DMS53 treated with DMSO at 0.1 percent for 48 hours (cell line): ENCODE data around the gene CIB4.
"Not testable (repeated sequence)": the region's sequence is repeated elsewhere in the genome, so short reads cannot be mapped to it uniquely, and the experiment has no call there.

ENCODE experiments used
- DNase-seq: peaks from one replicate; lab custom pipeline; 2025; ENCODE audit not compliant: unreplicated experiment; lab: John Stamatoyannopoulos, UW

Gene CIB4

DNA sequence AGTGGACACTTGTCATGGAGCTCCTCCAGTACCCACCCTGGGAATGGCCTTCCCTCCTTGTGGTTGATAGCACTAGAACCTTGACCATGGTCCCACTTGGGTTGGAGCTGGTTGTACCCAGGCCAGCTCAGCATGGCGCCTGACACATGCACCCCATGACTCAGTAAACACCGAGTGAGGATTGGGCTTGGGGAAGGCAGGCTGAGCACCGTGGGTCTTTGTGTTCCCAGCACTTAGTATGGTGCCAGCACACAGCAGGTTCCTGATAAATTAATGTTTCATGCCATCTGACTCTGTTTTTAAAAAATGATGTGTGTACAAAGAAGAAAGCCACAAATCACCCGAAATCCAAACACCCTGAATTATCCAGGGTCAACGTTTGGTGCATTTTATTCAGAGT, 69.8 kb downstream of the CIB4 start:
- DNase-seq, result no peak

DNA sequence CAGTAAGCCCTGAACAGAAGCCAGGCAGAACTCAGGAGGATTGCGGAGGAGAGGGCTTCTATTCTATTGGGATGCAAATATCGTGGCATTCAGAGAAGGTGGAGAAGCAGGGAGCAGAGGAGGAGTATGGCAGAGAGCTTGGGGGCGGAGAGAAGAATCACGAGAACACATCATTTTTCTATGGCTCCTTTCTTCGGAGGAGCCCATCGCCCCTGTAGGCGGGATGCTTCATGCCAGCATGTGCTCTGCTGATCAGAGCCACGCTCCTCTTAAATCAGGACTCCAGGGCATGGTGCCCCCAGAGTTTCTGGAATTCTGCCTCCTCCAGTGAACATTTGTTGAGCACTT, 71.1 kb downstream of the CIB4 start:
- no peak for DNase-seq

DNA sequence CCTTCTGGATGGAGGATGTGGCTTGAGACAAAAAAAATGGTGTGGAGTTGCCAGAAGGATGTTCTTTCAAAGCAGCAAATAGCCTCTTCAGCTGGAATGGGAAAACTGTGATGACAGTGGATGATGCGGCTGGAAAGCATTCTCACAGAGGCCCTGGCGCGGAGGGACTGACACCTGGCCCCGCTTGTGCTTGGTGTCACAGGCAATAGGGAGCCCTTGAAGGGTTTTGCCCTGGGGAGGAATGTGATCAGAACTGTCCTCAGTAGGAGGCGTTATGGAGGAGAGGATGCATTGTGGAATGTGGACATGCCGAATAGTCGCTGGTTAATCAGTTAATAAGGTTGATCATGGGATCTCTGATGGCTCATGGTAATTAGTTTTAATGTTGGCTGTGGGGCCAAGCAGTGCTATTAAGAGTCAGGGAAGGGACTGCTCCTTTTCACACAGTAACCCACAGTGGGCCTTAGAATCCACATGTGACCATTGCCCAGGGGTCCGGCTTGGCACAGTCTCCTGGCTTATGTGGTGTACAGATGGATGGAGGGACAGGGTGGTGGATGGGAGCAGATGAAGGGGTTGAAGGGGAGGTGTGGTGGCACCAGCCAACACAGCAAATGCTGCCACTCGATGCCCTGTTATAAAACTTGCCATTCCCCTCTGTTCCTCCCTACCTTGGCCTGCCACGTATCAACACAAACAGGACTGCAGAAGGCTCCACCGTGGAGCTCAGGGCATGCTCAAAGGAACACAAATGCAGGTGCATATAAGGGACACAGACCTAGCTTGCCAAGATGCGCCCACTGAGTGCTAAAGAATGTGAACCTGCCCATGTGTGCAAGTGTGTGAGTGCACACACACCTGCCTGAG, 71.7 kb downstream of the CIB4 start:
- no peak for DNase-seq

DNA sequence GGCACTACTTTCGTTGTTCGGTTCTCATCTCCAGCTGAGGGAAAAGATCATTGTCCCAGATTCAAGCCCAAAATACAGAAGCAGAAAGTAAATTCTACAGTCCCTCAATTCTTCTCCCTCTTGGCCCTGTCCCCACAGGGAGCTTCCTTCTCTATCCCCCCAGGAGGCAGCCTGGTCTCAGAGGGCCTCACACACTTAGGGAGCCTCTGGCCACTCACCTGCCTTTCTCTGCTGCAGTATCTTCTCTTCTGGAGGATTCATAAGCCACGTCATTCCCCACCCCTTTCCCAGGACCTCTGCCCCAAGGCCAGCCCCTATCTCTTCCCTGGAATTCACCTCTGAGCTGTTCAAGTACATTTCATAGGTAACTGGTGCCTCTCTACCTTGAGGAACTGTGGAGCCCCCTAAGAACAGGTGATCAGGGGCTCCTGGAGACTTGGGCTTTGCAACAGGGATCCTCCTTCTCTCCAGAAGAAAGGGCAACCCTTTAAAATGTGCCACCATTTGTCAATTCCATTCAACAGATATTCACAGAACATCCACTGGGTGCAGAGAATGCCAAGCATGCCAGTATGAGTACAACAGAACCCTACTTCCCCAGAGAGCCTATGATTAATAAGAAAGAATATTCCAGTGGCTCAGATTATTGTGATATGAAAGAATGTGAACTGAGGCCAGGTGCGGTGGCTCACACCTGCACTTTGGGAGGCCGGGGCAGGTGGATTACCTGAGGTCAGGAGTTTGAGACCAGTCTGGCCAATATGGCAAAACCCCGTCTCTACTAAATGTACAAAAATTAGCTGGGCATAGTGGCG, 72.9 kb downstream of the CIB4 start:
- DNase-seq, result no peak

DNA sequence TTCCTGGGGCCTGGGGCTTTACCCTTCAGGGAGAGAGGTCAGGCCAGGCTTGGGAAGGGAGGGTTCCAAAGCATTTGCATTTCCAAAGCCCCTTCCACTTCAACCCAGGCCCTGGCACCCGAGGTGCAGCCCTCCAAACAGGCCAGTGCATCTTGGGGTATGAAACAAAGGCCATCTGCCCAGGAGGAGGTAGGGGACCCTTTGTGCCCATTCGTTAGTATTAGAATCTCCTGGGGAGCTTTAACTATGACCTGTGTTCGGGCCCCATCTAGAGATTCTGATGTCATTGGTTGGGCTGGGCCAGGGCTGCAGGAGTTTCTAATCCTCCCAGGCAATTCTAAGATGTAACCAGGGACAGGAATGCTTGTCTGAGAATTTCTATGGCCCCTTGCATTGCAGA, 73.6 kb downstream of the CIB4 start:
- DNase-seq, result no peak

DNA sequence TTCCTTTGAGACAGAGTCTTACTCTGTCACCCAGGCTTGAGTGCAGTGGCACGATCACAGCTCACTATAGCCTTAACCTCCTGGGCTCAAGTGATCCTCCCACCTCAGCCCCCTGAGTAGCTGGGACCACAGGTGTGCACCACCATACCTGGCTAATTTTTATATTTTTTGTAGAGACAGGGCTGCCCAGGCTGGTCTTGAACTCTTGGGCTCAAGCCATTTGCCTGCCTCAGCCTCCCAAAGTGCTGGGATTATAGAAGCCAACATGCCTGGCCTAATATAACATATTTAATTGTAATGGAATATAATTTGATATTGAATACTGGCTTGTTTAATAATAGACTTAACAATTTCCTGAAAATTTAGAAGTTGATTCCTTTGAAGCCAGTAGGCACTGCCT, 74.4 kb downstream of the CIB4 start:
- not testable (repeated sequence) for DNase-seq

DNA sequence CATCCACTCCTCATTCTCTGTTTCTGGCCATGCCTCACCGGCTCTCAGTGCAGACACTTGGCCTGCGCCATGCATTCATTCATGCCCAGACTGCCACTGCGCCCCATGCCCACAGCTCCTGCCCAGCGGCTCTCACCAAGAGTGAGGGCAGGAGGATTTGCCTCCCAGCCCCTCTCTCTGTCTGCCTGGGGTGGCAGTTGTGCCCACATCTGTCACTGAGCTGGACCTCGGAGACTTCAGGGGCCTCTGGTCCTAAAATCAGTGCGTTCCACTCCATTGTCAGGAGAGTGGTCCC, 75.1 kb downstream of the CIB4 start:
- no peak for DNase-seq

DNA sequence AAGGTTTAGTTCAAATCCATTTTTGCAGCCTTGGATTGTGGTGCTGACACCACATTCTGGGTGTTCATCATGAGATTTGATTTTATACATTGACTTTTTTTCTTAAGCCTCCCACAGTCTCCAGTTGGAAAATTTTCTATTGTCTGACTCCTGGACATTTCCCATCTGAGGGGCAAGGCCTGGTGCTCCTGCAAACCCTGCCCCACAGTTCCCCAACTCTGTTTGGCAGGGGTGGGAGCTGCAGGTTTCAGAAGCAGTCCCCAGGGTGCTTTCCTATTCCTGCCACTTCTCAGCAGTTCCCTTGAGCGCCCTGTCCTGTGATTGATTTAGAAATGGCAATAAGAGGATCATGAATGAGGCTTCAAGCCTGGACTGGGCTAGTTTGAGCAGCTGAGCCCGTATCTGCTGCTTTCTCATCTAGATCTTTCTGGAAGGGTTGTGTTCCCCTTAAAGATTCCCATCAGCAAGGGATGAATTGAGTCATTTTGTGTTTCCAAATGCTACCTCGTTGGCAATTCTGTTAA, 77.0 kb downstream of the CIB4 start:
- DNase-seq, result no peak

DNA sequence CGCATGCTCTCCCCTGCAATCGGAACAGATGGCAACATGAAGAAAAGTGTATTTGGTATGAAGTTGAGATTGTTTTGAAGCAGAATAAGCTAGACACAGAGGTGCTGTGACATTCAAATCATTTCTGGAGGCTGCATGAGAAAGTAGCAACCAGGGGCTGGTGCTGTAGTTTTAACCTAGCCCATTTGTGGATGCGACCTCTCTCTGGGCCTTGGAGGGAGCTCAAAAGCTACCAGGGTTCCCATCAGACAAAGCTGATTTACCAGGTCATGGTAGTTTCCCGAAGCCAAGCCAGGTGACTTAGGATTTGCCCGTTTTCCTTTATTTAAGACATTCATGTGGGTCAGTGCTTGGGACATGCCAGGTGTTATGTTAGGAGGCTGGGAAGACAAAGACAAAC, 77.5 kb downstream of the CIB4 start:
- no peak for DNase-seq

DNA sequence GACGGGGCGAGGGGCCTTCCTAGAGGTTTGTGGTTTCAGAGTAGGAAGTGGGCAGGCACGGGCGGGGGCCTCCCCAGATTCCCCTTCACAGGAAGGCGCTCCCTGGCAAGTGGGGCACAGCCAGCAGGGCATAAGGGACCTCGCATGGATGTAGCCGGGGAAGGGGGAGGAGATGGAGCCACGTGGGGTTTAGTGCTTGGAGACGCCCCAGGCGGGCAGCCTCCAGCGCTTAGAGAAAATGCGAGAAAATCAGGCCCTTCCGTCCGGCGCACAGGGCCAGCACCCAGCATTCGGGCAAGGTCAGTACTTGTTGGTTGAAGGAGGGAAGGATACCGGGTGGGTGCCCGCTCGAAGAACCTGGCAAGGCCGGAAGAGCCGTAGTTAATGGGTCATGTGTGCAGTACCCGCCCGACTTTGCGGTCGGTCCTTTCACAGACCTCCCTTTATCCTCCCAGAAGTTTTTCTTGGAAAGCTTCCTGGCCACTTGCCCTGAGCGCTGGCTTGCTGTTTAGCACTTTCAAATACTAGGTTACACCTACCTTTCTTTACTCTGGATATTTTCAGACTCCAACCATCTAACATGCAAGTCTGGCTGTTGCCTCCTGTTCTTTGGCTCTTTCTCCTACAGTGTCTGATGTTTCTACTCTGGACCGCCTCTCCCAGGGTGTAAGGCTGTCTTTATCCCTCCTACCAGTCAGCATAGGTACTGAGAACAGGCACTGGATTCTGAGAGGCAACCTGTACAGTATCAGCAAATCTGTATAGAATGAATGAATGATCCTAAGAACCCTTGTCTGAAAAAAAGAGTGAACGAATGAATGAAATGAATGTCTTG, 78.1 kb downstream of the CIB4 start:
- DNase-seq, result no peak

DNA sequence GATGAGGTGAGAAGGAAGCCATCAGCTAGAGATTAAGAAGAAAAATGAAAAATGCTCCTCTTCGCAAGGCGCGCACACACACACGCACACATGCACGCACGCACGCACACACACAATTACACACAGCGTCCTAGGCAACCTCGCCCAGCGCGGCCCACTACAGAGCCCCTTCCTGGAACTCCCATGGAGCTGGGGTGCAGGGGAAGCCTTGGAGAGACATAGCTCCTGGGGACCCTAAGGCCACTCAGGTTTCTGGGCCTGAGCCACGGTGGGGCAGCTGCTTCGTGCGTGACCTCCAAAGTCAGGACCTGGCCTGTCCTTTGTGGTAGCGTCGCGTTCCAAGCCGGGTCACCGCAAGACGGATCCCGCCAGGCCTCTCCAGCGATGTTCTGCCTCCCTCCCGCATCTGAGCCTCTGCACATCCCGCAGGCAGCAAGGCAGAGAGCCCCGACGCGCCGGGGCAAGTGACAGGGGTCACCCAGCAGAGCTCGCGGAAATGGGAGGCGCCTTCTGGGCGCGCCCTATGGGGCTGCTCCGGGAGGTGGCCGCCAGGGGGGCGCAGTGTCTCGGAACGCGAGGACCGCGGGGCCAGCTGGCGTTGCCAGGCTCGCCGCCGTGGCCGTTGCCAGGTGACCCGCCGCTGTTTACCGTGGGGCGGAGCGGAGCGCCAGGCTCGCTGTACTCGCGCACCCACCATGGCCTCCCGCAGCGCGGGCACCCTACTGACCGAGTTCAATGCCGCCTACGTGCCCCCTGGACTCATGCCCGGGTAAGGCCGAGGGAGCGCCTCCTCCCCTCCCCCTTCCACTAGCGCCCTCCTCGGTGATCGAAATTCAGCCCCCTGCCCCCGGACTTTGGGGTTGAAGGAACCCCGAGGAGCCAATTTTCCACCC, 79.0 kb downstream of the CIB4 start:
- peak; percentile 37 for DNase-seq

DNA sequence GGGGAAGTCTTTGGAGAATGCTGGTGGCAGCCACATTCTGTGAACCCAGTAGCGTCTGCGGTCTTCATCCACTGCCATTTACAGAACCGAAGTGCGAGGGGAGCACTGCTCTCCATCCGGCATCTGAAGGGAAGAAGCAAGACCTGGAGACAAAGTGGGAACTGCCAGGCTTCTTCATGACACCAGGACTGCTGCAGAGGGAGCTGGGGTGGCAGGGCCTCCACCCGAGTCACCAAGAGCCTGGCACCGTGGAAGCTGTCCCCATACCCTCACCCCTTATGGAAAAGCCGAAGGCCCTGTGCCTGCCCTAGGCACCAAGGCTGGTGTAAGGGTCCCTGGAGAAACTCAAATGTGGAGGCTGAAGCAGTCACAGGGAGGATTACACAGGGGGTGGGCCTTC, 79.8 kb downstream of the CIB4 start:
- no peak for DNase-seq

DNA sequence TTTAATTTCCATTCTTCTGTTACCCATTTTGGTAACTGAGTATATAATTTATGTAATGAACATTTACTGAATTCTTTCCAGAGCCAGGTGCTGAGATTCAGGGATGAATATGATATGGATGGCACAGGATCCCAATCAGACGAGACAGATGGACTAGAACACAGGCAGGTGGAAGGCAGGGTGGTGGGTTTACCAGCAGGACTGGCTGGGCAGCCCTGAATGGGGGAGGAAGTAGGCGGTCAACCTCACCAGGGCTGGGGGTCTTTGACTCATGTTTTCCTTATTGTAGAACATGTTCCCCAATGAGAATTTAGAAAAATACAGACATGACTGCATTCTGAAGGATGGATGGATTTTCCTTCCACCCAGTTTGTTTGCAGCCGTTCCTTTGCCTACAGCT, 80.3 kb downstream of the CIB4 start:
- no peak for DNase-seq

DNA sequence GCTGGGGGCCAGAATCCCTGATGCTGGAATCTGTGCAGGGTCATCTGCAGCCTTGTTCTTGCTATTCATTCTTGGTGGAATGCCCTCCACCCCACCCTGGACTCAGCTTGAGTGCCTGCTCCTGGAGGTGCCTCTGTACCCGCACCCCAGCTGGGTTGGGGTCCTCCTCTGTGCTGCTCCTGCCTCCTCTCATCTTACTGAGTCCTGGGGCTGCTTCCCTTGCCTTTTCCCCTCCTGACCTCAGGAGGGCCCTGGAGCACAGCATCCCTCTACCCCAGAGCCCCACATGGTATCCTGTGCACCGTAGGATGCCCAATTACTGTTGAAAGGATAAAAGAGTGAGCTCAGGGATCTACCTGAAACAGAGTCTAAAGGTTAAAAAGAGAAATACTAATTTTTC, 81.6 kb downstream of the CIB4 start:
- DNase-seq, result no peak

DNA sequence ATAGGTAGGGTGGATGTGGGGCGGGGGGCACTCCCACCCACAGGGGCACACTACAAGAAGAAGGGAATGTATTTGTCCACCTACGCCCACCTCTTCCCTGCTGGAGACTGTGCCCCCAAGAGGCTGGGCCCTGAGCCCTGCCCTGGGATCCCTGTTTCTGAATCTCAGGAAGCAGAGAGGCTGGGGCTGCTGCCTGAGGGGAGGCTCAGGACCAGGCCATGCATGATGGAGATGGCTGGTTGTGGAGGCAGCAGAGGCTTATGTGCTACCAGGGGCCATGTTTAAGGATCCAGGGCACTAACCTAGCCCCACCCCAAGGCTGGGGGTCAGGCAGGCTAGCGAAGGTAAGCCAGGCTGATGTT, 82.1 kb downstream of the CIB4 start:
- no peak for DNase-seq

DNA sequence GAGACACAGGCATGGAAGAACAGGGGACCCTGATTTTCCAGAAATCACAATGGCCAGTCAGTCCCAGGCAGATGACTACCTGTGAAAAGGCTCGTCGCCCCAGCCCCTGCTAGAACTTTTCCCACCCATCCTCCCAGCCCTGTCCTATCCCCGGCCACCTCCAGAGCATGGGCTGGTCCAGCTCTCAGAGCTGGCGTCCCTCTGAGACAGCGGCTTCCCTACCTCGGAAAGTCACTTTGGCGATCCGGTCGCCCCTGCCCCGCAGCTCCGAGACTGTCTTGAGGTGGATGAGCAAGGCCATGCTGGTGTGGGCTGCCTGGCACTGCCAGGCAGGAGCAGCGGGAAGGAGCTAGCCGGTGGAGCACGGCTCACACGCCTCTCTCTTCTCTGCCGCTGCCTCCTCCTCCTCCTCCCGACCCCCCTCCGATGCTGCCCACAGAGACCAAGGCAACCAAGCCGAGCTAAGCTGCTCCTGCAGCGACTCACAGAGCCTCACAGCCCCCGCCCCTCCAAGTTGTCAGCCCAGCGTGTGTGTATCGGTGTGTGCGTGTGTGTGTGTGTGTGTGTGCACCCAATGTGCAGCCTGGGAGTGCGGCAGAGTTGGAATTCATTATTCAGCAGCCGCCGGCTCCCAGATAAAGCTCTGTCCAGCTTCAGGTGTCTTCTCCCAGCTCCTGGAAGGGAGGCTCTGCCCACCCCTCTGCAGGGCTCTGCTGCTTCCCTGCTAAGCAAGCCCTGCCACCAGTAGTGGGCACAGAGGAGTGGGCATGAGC, 82.7 kb downstream of the CIB4 start:
- no peak for DNase-seq

DNA sequence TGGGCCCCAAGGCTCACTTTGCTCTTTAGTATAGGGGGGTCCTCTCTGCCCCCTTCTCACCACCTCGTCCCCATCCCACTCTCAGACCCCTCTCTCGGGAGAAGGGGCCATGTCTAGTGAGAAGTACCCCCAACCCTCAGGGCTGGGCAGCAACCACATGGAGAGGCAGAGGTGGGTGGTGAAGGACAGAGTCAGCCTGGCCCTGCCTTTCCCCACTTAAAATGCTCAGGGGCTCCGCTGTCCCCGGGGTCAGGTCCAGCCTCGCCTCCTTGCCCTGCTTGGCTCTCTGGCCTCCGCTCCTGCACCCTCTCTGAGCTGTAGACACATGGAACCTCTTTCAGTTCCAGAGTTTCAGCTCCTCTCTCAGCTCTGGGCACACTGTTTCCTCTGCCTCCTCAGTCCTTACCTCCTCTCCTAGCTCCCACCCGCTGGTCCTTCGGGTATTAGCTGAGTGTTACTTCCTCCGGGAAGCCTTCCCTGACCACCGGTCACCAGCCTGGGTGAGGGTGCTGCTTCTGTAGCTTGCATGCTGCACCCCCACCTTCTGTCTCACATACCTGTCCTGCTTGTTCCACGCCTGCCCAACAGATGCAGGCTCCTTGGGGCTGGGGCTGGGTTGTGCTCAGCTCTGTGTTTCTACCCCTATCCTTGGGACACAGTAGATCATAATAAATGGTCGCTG, 83.8 kb downstream of the CIB4 start:
- no peak for DNase-seq

DNA sequence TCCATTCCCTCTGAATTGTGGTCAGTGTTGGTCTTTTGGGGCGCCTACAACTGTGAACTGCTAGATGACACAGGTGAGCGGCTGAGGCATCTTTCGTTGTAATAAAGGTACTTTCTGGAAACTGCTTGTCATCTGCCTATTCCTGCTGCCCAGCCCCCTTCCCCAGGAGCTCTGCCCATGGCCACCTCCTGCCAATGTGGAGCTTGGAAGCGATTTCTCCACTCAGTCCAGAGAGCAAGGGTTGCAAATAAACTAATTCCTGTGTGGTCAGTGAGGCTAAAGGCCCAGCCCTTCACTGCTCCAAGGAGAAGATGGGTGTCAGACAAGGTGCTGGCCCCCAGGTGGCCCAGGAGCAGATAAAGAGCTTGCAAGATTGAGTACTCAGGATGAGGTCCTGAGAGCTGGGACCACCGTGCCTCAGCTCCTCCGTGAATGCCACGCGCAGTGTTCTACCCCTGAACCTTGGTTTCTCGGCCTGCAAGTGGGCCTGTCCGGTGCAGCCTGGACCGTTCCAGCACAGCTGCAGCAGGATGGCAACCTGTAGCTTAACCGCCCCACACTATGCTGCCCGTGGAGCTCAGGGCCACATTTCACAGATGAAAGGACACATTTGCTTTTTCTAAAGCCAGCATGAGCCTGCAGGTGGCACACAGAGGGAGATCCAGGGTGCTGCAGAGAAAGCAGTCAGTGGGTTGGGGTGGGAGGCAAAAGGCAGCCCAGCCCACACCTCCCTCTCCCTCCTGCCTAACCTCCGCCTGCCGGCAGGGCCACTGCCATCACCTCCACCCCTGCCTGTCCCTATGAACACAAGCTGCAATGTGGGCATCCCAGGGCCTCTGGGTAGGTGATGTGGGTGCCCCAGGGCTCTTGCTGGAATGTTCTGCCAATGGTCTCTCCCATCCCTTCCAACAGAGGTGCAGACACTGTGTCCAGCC, 84.6 kb downstream of the CIB4 start:
- DNase-seq, result no peak
